Heart right ventricle (tissue), 16 donors: ENCODE results near the gene SOX9. TPM values are rescaled to one million over a fixed set of nuclear protein-coding genes. Genes with fewer than 3 reads are reported as not detected.

Source experiments
- ATAC-seq, 8 donors: fragments of 200-7000 bp; cut with Tn5 transposase; one replicate each; pipeline ENCODE4 v1.9.1; 2020; ENCODE audit warnings: mild to moderate bottlenecking in 8 of 8, moderate library complexity in 8 of 8, moderate number of reproducible peaks in 1 of 8
- DNase-seq, 2 donors: peaks; one replicate each; pipeline ENCODE4 v3.0.0-alpha.2; 2020
- H3K27ac ChIP-seq, 10 donors: fragments of 200-600 bp; sonication (generic) in 2 of 10; one replicate each; pipeline versions ENCODE4 v1.5.0 to v1.8.0; 2020 to 2022; ENCODE audit warnings: mild to moderate bottlenecking in 3 of 10
- H3K27me3 ChIP-seq, 7 donors: fragments of 200-600 bp; one replicate each; pipeline ENCODE4 v1.8.0; 2021 to 2022; ENCODE audit warnings: mild to moderate bottlenecking in 2 of 7
- H3K36me3 ChIP-seq, 9 donors: fragments of 200-600 bp; sonication (generic) in 1 of 9; one replicate each; pipeline versions ENCODE4 v1.5.0 to v1.8.0; 2020 to 2022; ENCODE audit warnings: mild to moderate bottlenecking in 2 of 9
- H3K4me1 ChIP-seq, 9 donors: fragments of 200-600 bp; sonication (generic) in 1 of 9; one replicate each; pipeline versions ENCODE4 v1.5.0 to v1.8.0; 2020 to 2022; ENCODE audit warnings: mild to moderate bottlenecking in 4 of 9
- H3K4me3 ChIP-seq, 10 donors: fragments of 200-600 bp; sonication (generic) in 2 of 10; one replicate each; pipeline versions ENCODE4 v1.5.0 to v1.8.0; 2020 to 2022; ENCODE audit warnings: mild to moderate bottlenecking in 7 of 10, moderate library complexity in 2 of 10
- H3K9me3 ChIP-seq, 11 donors: fragments of 200-600 bp in 10 of 11; sonication (generic) in 2 of 11; one replicate each; pipeline versions ENCODE4 v1.5.0 to v1.8.0; 2013 to 2022; ENCODE audit warnings: mild to moderate bottlenecking in 2 of 11, control low read depth in 1 of 11, moderate library complexity in 1 of 11
- WGBS, 2 donors: extraction: QIAGEN DNeasy Blood & Tissue Kit; methylation state at CpG; one replicate each; pipeline ENCODE4 v1.1.7; 2013; ENCODE audit warnings: inconsistent platforms in 1 of 2; 5-methylcytosine and 5-hydroxymethylcytosine counted together
- intact Hi-C, 10 donors: fragments of 100-400 bp; cut with DNase I; formaldehyde crosslinking; loops; one replicate each; pipeline versions ENCODE4 v1.11.1 to v1.14.2; 2022
- polyA plus RNA-seq, 2 donors: library from polyadenylated mRNA; stranded (reverse); fragments of 200-250 nt; gene quantifications; one replicate each; pipeline ENCODE4 v1.2.3, GENCODE V29; 2013
- total RNA-seq, 10 donors: library from RNA; stranded (reverse); fragmentation: NEBNext Ultra II Directional in 3 of 10; extraction: Animal tissue kit (Norgen Biotek cat#: 25700) in 3 of 10; gene quantifications; one replicate each; pipeline versions ENCODE4 v1.2.1 to v1.2.4, GENCODE V29; 2021 to 2023
- TF ChIP-seq, protein P1 (sequence below), 9 donors: fragments of 200-600 bp; sonication (generic) in 2 of 9; IDR thresholded peaks; one replicate each; pipeline versions ENCODE4 v1.5.0 to v1.8.0; 2021 to 2022; ENCODE audit warnings: antibody characterized with exemption in 9 of 9, mild to moderate bottlenecking in 5 of 9, moderate library complexity in 1 of 9
- donor health status: Arrhythmogenic right ventricular cardiomyopathy.
- donor health status: ischemic (EF 13 %, LVEDD 7.1; RV severe dilation, severe dysfunction).
- donor health status: healthy with polysubstance abuse.
- donor health status: DM: no; HTN: yes; CAD: no.
- donor health status: DM: no; HTN: no; CAD: no.
- donor health status: ischemic (EF 25% LVEDD 6.9; RV normal size, moderate dysfunction).
- donor health status: ischemic (EF 25% LVEDD 5.7; RV mildly dilated, moderate dysfunction).
- donor health status: healthy.
- donor health status: DM: yes; HTN: yes; CAD: no.
- donor health status: Ischemic cardiomyopathy.
- donor health status: ischemic (EF 35%, LVEDD 5.7; RV mildly dilated, moderate dysfunction).
- donor health status: nonischemic (EF 11% LVEDD 7.7; RV severe dilation, severe dysfunction).
- donor health status: DM: yes; HTN: yes; CAD: no.
- donor health status: PGD.
- donor health status: ischemic (EF 29% LVEDD 5.4; RV normal size, mild dysfunction).
- donor health status: nonischemic (EF 23%, LVEDD 6.1; RV moderate dilation, normal function).

The SOX9 gene
- total and polyA plus RNA-seq, 12 donors, result 5.0 to 25.7 (median 12.8) TPM

DNA sequence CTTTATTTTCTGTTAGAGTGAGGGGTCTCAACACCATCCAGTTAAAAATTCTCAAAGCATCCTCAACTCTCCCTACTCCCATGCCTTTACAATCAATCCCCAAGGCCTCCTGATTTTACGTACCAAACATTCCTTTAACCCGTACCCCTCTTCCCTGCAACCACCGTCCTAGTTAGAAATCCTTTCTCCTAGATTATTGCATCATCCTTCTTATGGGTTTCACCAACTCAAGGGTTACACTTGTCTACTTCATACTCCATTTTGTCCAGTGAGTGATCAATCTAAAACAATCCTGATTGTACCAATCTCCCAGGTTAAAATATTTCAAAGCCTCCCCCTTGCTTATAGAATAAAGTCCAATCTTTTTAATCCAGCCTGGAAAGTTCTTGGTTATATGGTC lies 24.7 kb downstream of the SOX9 start:
- no peaks in the 10 kb centered on the region for H3K27me3 ChIP-seq
- TF ChIP-seq, protein P1, sequence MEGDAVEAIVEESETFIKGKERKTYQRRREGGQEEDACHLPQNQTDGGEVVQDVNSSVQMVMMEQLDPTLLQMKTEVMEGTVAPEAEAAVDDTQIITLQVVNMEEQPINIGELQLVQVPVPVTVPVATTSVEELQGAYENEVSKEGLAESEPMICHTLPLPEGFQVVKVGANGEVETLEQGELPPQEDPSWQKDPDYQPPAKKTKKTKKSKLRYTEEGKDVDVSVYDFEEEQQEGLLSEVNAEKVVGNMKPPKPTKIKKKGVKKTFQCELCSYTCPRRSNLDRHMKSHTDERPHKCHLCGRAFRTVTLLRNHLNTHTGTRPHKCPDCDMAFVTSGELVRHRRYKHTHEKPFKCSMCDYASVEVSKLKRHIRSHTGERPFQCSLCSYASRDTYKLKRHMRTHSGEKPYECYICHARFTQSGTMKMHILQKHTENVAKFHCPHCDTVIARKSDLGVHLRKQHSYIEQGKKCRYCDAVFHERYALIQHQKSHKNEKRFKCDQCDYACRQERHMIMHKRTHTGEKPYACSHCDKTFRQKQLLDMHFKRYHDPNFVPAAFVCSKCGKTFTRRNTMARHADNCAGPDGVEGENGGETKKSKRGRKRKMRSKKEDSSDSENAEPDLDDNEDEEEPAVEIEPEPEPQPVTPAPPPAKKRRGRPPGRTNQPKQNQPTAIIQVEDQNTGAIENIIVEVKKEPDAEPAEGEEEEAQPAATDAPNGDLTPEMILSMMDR (IDR thresholded peaks at IDR 0.05), result no peak
- H3K9me3 ChIP-seq, result no peaks in the 10 kb centered on the region
- ATAC-seq, result no peak
- intact Hi-C loops, result no loop called here
- no peak for DNase-seq
- H3K36me3 ChIP-seq, result no peaks in the 10 kb centered on the region
- no peak overlapping the region for H3K4me3 ChIP-seq
- no peak overlapping the region for H3K27ac ChIP-seq
- no peaks in the 10 kb centered on the region for H3K4me1 ChIP-seq
- 91 to 93% methylated on average over 3 of the region's 3 CpGs for WGBS, 2 donors

DNA sequence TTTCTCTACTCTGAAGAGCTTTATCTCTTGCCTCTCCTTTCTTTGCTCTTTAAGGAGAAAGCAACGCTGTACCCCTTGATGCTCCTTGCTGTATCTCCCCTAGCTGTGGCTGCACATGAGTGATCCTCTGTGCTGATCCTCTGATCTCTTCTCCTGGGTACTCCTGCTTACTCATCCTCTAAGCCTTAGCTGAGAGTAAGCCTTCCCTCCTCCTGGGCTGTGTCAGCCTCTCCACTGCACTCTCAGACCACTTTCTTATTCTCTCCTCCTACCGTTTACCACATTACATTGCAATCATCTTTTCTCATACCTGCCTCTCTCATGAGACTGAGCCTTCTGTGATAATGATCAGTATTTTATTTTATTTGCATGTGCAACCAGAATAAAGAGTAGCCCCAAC lies 25.1 kb downstream of the SOX9 start:
- no peaks in the 10 kb centered on the region for H3K9me3 ChIP-seq
- no peak overlapping the region for H3K4me3 ChIP-seq
- peak in 1 of 8 donors; percentile 45 for ATAC-seq
- peaks cover 0 to under 1% (median 0%) of the 10 kb centered on the region in 9 donors for H3K4me1 ChIP-seq
- DNase-seq, result no peak
- 90 to 94% methylated on average over 2 of the region's 2 CpGs for WGBS, 2 donors
- no peaks in the 10 kb centered on the region for H3K27me3 ChIP-seq
- TF ChIP-seq, protein P1 (IDR thresholded peaks at IDR 0.05), result no peak
- H3K36me3 ChIP-seq, result no peaks in the 10 kb centered on the region
- no peak overlapping the region for H3K27ac ChIP-seq
- intact Hi-C loops, result no loop called here

DNA sequence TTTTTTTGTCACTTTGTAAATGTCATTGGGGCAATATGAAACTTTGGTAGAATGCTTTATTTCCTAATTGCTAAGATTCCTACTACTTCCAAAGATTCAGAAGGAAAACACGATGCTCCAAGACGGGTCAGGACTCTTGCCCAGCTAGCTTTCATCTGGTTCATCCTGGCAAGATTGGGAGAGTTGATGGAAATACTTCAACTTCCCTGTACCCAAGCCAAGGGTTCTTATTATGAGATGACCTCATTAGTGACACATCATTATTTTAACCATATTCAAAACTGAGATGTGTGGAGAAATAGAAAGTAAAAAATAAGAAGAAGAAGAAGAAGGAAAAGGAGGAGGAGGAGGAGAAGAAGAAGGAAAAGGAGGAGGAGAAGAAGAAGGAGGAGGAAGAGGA lies 25.6 kb downstream of the SOX9 start:
- no peaks in the 10 kb centered on the region for H3K9me3 ChIP-seq
- no peaks in the 10 kb centered on the region for H3K36me3 ChIP-seq
- 56 to 65% methylated on average over 2 of the region's 2 CpGs for WGBS, 2 donors
- DNase-seq (no peak), ATAC-seq (no peak)
- intact Hi-C loops, result no loop called here
- H3K27me3 ChIP-seq, result no peaks in the 10 kb centered on the region
- TF ChIP-seq, protein P1 (IDR thresholded peaks at IDR 0.05), result no peak
- peaks cover 0 to 5% (median 4%) of the 10 kb centered on the region in 9 donors for H3K4me1 ChIP-seq
- no peak overlapping the region for H3K4me3 ChIP-seq
- H3K27ac ChIP-seq, result no peak overlapping the region

DNA sequence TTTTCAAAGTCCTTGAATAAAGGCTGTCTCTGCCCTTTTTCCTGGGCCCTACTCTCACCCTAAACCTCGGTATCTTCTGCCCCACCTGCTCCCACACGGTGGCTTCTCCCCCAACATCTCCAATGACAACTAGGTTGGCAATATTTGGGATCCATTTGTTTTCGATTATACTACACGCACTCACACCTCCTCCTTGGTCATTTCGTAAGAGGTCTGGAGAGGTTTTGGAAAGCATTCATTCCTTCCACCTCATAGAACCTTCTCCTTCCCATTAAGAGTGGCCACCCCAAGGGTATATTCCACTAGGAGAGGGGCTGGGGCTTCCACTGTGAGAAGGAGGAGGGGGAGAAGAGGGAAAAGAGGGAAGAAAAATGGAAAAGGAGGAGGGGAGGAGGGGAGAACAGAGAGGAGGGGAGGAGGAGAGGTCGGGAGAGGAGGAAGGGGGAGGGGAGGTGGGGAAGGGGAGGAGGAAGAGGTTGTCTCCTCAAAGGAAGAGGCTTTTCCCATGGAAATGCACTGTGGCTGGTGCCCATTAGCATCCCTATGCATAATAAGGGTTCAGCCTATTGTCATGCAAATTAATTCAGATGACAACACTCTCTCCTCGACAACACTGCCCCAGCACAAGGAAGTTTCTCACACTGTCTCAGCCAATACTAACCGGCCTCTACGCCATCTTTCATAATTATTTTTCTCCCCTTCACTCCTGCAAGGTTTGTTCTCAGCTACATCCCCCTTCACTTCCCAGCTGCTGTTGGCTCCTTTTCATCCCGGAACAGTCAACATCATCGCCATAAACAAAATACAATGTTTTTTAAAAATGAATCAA lies 30.0 kb downstream of the SOX9 start:
- no peaks in the 10 kb centered on the region for H3K9me3 ChIP-seq
- intact Hi-C loops, result loop anchor here in 3 of 10 donors (1.0 to 2.0 kb wide), 3 partner anchors 24 to 56 kb away; no protein-coding TSS in a partner anchor
- H3K4me1 ChIP-seq, result peaks cover 0 to 23% (median 15%) of the 10 kb centered on the region in 9 donors
- DNase-seq (no peak), ATAC-seq (peak in 5 of 8 donors; percentile 24 to 45 (median 37))
- WGBS, 2 donors, result 53 to 54% methylated on average over 11 of the region's 11 CpGs
- H3K27me3 ChIP-seq, result no peaks in the 10 kb centered on the region
- H3K36me3 ChIP-seq, result no peaks in the 10 kb centered on the region
- H3K4me3 ChIP-seq, result peak overlapping the region in 4 of 10 donors; percentile 3 to 32 (median 13)
- peak overlapping the region in 9 of 10 donors; percentile 57 to 89 (median 82) for H3K27ac ChIP-seq
- TF ChIP-seq, protein P1 (IDR thresholded peaks at IDR 0.05), result no peak
